Esophagus muscularis mucosa (tissue), 3 donors: ENCODE data around the gene SUPT4H1.

Experiments
- EP300 ChIP-seq: sonication (generic); formaldehyde crosslinking; IDR thresholded peaks from one replicate; pipeline ENCODE4 v1.6.1; 2017; ENCODE audit warnings: antibody characterized with exemption
- TF ChIP-seq, protein P1 (sequence below), 3 experiments: fragments of 200-600 bp in 2 of 3; fragments of 450-650 bp in 1 of 3; sonication (generic) in 2 of 3; IDR thresholded peaks; one replicate each; pipeline ENCODE4 v1.5.1; 2017 to 2019; ENCODE audit warnings: antibody characterized with exemption in 3 of 3, mild to moderate bottlenecking in 2 of 3, moderate library complexity in 1 of 3

- TF ChIP-seq, protein P1, sequence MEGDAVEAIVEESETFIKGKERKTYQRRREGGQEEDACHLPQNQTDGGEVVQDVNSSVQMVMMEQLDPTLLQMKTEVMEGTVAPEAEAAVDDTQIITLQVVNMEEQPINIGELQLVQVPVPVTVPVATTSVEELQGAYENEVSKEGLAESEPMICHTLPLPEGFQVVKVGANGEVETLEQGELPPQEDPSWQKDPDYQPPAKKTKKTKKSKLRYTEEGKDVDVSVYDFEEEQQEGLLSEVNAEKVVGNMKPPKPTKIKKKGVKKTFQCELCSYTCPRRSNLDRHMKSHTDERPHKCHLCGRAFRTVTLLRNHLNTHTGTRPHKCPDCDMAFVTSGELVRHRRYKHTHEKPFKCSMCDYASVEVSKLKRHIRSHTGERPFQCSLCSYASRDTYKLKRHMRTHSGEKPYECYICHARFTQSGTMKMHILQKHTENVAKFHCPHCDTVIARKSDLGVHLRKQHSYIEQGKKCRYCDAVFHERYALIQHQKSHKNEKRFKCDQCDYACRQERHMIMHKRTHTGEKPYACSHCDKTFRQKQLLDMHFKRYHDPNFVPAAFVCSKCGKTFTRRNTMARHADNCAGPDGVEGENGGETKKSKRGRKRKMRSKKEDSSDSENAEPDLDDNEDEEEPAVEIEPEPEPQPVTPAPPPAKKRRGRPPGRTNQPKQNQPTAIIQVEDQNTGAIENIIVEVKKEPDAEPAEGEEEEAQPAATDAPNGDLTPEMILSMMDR (IDR thresholded peaks at IDR 0.05), result no peak
- no peak for TF ChIP-seq EP300
Measured at GRCh38 chr17:58365980-58366595, 14.1 kb upstream of the SUPT4H1 start.
